Heart left ventricle (tissue), 13 donors: ENCODE data around the gene CXCR5.

Experiments
- CTCF ChIP-seq, 12 donors: fragments of 200-600 bp; sonication (generic) in 4 of 12; IDR thresholded peaks; one replicate each; pipeline versions ENCODE4 v1.5.0 to v1.8.0; 2018 to 2022; ENCODE audit warnings: antibody characterized with exemption in 12 of 12, mild to moderate bottlenecking in 5 of 12
- POLR2A ChIP-seq, 2 donors: fragments of 450-650 bp; IDR thresholded peaks; one replicate each; pipeline ENCODE4 v1.6.1; 2017; ENCODE audit warnings: antibody characterized with exemption in 2 of 2, mild to moderate bottlenecking in 2 of 2, moderate library complexity in 2 of 2
- donor health status: ischemic (EF 13 %, LVEDD 7.1; RV severe dilation, severe dysfunction).
- donor health status: DM: no; HTN: yes; CAD: no.
- donor health status: DM: no; HTN: no; CAD: no.
- donor health status: ischemic (EF 25% LVEDD 6.9; RV normal size, moderate dysfunction).
- donor health status: ischemic (EF 25% LVEDD 5.7; RV mildly dilated, moderate dysfunction).
- donor health status: ischemic (EF 35%, LVEDD 5.7; RV mildly dilated, moderate dysfunction).
- donor health status: nonischemic (EF 11% LVEDD 7.7; RV severe dilation, severe dysfunction).
- donor health status: DM: yes; HTN: yes; CAD: no.
- donor health status: PGD.
- donor health status: ischemic (EF 29% LVEDD 5.4; RV normal size, mild dysfunction).
- donor health status: nonischemic (EF 23%, LVEDD 6.1; RV moderate dilation, normal function).

GRCh38 chr11:118915396-118915795 is 31.7 kb downstream of the CXCR5 start:
- no peak for TF ChIP-seq CTCF (IDR thresholded peaks at IDR 0.05)
- TF ChIP-seq POLR2A (IDR thresholded peaks at IDR 0.05): no peak
